ENCODE data around the gene GSAP. TPM values are rescaled to one million over a fixed set of nuclear protein-coding genes. Genes with fewer than 3 reads are reported as not detected.
A peak's percentile ranks its signal among the peaks of the same experiment; 100 is the strongest.

Gene GSAP
- total RNA-seq, 1 donor from 2014 or later: 7.3 TPM

DNA sequence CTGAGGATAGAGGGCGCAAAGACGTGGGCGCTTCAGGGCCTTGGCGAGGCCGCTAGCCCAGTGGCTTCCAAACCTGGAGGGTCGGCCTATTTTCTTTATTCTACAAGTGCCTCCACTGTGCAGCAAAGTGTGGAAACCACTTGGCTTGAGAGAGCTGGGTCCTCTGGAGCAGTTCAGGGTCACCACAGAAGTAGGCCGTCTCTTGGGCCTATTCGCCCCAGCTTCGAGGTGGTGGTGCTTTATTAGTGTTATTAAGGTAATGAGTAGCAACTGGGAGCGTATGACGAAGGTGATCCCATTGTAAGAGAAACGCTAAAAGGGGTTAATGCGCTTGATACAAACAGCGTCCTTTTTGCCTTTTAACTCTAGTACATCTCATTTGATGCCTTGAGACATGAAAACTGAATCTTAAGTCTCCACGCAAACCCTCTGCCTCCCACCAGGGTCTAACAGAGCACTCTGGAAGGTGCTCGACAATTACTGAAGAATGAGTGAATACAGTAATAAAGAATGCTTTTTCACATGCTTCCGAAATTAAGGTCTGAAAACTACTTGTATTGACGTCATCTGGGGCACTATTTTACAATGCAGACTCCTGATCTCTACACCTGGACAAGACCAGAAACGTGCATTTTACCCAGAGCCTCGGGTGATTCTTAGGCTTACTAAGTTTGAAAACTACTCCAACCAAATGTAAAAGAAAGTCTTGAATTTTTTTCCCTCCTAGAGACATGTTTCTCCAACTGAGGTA, 647 bp upstream of the GSAP start:
- intact Hi-C loops (cut with DNase I): loop anchor here (5.0 kb wide), 1 partner anchor 121 kb away; the partner anchor contains the start of gene PTPN12
- ATAC-seq: peak; percentile 31

DNA sequence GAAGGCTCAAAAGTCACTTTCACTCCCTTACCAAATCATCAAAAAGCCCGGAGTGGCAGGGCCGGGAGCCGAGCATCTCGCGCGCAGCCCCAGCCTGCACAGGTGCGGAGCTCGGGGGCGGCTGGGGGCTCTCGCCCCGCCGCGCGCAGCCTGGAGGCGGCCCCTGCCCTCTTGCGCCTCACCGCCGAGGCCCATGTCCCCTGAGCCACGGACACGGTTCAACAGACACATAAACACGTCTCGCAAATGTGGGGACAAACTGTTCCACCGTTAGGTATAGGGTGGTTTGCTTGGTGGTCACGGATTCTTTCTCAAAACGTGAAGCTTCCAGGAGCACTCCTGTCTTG, 700 bp downstream of the GSAP start:
- intact Hi-C loops (cut with DNase I): loop anchor here (5.0 kb wide), 1 partner anchor 122 kb away; the partner anchor contains the start of gene PTPN12
- ATAC-seq: peak; percentile 38
- no peak for DNase-seq (ENCODE audit: missing footprints)

More for the DNA sequence above, 647 bp upstream of the GSAP start:
- DNase-seq (ENCODE audit: missing footprints): no peak

DNA sequence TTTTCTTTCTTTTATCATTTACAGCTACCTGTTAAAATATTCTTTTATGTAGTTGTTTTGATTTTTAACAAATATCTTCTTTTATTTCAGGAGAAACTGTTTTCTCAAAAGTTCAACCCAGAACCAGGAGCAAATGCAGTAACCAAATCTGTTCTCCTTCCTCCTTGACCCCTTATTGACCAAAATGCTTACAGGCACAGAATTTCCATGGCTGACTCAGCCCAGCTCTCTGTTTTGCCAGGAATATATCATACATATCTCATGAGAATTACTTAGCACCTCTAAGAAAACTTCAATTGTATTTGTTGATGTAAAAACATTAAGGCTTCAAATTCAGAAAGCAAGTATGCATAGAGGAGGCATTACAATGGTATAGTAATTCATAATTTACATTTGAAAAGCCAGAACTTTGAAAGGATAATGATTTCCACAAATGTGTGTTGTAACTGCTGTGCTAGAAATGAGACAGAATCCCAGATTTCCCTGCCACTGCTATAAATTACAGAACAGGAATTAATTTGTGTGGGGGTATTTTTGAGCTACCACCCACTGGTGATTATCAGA, 2.2 kb downstream of the GSAP start:
- DNase-seq (ENCODE audit: missing footprints) (no peak), ATAC-seq (no peak)
- intact Hi-C loops (cut with DNase I): no loop called here

DNA sequence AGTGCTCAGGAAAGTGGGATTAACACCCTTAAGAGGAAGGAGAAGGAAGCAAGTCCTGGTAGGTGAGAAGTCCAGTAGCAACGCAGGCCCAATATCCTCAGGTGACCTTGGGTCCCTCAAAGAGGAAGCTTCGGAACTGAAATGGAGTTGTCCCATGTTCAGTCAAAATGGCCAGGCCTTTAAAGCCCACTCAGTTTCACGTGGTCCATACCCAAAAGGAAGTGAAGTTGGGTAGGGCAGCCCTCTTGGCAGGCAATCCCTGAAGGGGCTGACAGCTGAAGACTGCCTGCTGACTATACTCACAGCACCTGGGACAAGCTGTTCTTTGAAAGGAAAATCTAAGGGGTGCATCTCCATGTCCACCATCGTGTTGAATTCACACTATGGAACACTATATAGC, 3.0 kb downstream of the GSAP start:
- DNase-seq (ENCODE audit: missing footprints) (no peak), ATAC-seq (no peak)
- intact Hi-C loops (cut with DNase I): no loop called here

DNA sequence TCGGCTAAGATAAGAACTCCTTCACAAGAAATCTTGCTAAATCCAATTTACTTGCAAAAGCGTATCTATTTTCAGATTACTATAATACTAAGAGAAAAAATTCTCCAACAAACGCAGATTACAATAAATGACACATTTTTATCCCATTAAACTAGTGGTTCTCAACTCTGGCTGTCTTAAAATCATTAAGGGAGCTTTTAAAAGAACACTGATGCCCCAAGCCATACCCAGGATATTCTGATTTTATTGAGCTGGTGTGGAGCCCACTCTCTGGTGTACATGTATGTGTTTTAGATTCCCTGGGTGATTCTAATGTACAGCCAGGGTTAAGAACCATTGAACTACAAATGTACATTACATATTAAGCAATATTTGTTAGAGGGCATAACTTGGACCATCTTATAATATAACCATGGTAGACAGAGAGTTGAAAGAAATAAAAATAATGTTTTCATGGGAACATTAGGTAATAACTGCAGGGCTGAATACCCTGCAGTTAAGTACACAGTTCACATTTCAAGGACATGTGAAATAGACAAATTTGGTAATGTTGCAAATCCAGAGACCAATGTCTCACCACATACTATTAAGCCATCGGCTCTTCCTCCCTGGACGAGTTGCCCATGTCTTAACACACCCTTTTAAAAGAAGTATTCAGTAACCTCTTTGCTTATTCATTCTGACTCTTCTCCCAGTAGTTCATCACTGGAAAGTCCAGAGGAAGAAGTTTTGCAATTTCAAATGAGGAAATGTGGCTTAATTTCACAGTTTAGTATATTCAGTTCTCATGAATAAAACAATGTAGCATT, 6.2 kb downstream of the GSAP start:
- DNase-seq (ENCODE audit: missing footprints): no peak
- ATAC-seq: peak; percentile 49
- intact Hi-C loops (cut with DNase I): no loop called here

DNA sequence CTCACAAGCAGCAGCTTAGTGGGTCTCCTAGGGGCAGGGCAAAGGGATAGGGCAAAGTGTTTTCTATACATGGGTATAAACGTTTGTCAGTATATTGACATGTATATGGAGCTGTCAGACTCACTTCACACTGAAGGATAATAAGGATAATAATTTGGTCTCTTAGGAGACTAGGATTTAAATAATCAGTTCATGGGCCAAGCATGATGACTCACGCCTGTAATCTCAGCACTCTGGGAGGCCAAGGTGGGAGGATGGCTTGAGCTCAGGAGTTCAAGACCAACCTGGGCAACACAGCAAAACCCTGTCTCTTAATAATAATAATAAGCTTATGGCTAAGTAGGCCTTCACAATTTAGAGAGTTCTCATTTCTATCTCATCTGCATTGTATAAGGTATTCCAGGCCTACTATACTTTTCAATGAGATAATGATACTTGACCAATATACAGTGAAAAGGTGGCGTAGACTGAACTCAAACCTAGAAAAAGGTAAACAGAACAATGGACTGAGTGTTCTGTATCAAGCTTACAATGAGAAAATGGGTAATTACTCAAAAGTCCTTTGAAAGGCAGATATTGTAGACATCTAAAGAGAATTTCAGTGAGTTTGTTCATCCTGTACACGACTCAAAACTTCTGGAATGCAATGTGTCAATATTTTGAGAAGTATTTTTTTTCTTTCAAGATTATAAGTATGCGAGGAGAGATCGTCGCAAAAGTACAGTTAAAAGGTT, 7.0 kb downstream of the GSAP start:
- ATAC-seq (no peak), DNase-seq (ENCODE audit: missing footprints) (no peak)
- intact Hi-C loops (cut with DNase I): no loop called here

DNA sequence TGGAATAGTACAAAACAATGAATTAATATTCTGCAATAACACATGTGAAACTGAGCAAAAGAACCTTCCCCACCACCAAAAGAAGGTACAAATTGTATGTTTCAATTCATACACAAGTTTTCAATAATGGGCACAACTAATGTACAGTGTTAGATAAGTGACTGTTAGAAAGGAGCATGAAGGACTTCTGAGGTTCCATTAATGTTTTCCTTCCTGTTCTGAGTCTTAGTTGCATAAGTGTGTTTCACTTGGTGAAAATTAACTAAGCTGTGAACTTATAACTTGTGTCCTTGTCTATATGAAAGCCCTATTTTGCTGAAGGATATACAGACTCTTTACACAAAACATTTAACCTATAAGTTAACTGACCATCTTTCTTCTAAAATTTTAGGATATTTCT, 8.2 kb downstream of the GSAP start:
- ATAC-seq (no peak), DNase-seq (ENCODE audit: missing footprints) (no peak)
- intact Hi-C loops (cut with DNase I): no loop called here

DNA sequence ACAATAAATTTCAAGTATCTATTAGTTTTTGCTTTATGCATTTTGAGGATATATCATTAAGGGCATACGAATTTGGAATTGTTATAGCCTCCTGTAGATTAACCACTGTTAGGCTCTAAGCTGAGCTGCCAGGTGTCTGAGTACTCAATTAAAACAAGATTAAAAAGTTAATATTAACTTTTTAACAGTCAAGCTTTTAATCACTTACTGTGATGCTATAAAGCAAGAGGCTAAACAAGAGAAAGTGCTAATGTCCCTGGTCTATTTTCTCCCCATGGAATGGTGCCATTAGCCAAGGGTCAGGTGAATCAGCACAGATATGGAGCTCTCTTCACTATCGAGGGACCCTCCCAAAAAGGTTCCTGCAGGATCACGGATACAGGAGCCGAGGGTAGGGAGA, 9.7 kb downstream of the GSAP start:
- DNase-seq (ENCODE audit: missing footprints) (no peak), ATAC-seq (no peak)
- intact Hi-C loops (cut with DNase I): no loop called here

DNA sequence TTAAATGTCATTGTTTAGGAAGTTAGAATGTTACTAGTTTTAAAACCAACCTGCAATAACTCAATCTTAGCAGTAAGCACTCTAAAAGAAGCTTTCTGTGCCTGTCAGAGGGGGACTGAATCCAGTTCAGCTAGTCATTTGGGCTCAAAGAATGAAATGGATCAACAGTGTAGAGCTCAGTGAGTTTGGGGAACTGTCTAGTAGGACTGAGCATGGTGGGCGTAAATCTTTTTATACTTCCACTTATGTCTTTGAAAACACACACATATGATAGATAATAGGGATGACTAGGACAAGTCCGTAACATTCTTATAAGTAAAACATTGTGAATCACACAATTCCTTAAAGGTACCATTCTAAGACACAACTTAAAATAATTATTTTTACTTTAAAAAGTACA, 11.5 kb downstream of the GSAP start:
- DNase-seq (ENCODE audit: missing footprints): no peak
- no peak for ATAC-seq
- intact Hi-C loops (cut with DNase I): no loop called here

DNA sequence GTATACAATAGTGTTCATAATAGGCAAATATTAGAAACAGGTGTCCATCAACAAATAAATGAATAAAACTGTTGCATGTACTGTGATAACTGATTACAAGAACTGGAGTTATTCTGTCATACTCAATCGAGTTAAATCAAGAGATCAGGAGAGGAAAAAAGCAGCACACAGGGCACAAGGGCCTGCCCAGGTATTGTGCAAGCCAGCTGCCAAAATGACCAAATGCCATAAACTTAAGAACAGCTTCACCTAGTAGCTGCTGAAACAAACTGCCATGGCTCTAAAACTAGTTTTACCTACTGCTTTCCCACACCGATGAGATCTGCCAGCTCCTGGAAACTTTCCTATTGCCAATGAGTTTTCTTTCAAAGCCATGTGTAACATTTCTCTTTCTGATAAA, 12.2 kb downstream of the GSAP start:
- no peak for ATAC-seq
- DNase-seq (ENCODE audit: missing footprints): no peak
- intact Hi-C loops (cut with DNase I): no loop called here

DNA sequence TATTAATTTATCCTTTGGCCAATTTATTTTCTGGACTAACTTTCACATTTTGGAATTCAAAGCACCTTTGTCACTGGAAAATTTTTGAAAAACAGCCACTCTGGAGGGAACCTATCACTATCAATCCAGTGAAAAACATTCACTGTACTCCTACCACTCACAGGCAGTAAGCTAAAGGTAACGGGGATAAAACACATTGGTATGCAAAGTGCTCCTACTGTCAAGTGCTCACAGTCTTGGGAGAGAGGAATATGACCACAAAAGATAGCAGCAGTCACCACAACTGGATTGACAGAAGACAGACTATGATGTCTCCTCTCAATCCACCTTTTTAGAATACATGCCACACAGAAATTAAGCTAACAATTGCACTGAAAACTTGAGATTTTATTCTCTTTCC, 13.3 kb downstream of the GSAP start:
- ATAC-seq: no peak
- no peak for DNase-seq (ENCODE audit: missing footprints)
- intact Hi-C loops (cut with DNase I): no loop called here

DNA sequence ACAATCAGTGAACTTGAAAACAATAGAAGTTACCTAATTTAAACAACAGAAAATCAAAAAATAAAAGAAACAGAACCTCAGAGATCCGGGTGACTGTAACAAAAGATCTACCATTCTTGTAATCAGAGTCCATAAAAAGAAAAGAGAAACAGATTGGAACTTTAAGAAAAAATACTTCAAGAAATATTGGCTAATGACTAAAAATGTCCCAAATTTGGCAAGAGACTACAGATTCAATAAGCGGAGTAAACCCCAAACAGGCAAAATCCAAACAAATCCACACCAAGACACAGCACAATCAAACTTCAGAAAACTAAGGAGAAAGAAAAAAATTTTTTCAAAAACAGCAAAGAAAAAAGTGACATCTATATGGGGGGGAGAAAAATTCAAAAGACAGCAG, 15.1 kb downstream of the GSAP start:
- intact Hi-C loops (cut with DNase I): no loop called here
- DNase-seq (ENCODE audit: missing footprints) (no peak), ATAC-seq (no peak)

DNA sequence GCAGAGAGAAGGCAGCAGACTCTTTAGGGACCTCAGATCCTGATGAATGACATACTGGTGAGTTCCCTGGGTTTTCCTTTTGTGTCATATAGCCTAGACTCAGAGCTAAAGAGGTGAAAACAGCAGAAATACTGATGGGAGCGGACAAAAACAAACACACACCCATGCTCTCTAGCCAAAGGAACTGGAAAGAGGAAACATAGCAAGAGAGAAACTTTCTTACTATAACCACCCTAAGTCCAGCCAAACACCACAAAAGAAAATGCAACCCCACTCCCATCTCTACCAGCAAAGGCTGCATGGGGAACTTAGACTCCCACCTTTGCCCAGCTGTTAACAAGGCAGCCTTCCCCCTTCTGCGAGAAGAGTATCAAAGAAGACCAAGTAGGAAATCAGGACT, 16.3 kb downstream of the GSAP start:
- intact Hi-C loops (cut with DNase I): no loop called here

DNA sequence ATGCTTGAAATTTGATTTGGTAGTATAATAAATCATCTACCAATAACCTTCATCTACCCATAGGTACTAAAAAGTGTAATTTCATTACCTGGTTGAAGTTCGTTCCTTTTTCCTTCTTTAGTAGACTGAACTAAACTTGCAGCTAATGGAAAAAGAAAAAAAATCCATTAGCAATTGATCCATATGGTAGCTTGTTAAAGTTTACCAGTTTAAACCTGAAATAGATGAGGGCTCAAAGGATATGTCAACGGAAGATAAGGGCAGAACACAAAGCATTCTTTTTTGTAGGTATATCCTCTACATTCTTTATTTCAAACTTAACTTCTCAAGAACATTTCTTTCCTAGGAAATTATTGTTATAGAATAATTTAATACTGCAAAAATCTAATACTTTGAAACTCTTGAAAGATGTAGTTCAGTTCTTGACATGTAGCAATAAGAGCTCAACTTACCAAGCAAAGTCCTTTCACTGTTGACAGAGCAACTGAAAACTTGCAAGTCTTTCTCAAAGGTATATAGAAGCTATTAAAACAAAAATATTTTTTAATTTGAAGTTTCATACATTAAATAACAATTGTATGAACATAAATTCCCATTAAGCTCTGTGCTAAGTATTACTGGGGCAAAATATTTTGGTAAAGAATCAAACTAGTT, 19.1 kb downstream of the GSAP start:
- no peak for ATAC-seq
- no peak for DNase-seq (ENCODE audit: missing footprints)
- intact Hi-C loops (cut with DNase I): no loop called here

More for the DNA sequence above, 16.3 kb downstream of the GSAP start:
- DNase-seq (ENCODE audit: missing footprints) (no peak), ATAC-seq (no peak)

DNA sequence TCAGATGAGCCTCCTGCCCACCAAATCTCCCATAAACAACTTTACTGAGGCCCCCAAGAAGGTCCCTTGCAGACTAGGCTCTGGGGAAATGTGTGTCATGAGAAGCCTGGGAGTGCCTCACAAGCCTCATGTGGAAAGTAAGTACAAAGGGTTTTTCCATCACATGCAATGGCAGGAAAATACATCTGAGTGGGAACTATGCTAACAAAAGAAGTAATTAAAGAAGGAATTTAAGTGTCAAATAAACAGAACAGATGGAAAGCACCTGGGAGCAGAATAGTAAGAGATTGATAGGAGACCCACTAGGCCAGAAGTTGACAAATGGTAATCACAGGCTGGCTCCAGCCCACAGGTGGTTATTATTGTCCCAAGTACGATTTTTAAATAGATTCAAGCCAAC, 20.5 kb downstream of the GSAP start:
- ATAC-seq (no peak), DNase-seq (ENCODE audit: missing footprints) (no peak)
- intact Hi-C loops (cut with DNase I): no loop called here

DNA sequence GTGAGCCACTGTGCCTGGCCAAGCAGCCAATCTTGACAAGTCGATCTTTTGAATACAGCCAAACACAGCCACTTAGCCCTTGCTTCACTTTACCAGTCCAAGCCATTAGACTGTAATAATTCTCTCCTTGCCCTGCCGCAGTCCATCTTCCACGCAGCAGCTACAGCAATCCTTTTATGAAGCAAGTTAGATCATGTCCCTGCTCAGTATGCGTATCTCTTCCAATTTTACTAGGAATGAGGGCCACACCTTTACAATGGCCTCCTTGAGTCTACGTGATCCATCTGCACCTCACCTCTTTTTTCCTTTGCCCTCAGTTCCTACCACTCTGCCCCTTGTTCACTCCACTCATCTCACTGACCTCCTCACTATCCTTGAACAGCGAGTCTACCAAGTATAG, 22.2 kb downstream of the GSAP start:
- intact Hi-C loops (cut with DNase I): no loop called here
- ATAC-seq: no peak
- no peak for DNase-seq (ENCODE audit: missing footprints)

DNA sequence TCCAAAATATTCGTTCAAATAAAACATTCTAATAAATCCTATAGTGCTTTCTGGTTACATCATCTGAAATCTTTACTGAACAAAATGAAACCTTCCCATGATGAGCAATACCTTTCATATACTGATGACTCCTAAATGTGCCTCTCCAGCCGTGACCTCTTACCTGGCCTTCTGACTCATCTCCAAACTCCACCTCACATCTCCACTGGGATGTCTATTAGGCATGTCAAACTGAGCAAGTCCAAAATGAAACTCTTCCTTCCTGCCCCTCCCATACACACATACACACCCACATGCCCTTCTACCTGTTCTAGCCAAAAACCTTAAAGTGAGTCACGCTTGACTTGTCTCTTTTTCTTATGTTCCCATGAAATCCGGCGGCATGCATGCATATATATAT, 22.9 kb downstream of the GSAP start:
- intact Hi-C loops (cut with DNase I): no loop called here
- DNase-seq (ENCODE audit: missing footprints): no peak
- ATAC-seq: no peak

DNA sequence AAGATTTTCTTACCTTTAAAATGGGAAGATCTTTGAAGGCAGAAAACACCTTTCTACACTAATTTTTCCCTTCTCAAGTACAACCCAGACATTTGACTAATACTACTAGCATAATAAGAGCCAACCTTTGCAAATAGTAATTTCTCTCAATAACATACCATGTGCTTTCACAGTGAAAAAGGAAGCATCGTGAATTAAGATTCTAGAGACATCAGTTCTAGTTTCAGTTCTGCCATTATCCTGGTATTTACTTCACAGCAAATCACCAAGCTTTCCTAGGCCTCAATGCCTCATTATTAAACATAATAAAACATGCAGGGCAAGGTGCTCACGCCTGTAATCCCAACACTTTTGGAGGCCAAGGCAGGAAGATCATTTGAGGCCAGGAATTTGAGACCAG, 24.9 kb downstream of the GSAP start:
- ATAC-seq: no peak
- intact Hi-C loops (cut with DNase I): no loop called here
- no peak for DNase-seq (ENCODE audit: missing footprints)

DNA sequence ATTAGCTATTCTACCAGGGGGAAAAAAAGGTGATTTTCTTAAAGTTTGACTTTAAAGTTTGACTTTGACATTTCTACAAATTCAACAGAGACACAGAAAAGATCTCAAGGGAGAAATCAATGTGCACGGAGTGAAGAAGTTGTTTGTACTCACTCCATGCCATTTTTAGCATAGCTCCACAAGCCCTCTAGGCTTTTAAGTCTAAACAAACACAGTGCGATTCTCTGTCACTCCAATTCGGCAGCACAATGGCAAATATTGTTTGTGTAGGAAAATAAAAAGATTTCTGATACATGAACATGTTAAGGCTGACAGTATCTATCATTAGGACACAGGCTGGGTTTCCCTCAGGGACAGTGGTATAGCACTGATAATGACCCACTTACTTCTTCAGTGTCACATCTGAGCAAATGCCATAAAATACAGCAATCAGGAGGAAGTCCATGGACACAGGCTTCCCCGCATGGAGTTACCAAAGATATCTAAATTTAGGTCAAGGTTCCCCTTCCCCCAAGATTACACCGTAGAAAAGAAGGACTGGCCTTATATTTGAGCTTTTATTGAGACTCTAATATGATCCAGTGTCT, 28.0 kb downstream of the GSAP start:
- intact Hi-C loops (cut with DNase I): no loop called here

More for the DNA sequence above, 28.0 kb downstream of the GSAP start:
- no peak for DNase-seq (ENCODE audit: missing footprints)
- ATAC-seq: no peak

Measured in Right ventricle myocardium inferior (tissue), 1 donor.